GM12872 (cell line): ENCODE measurements around the gene MYO15A.

Experiments
- TF ChIP-seq, protein P1 (sequence below): IDR thresholded peaks from 3 replicates; pipeline ENCODE4 v1.5.1; 2011; ENCODE audit warnings: low read depth, mild to moderate bottlenecking, low read length, moderate library complexity; ENCODE audit not compliant: insufficient read depth

The MYO15A gene, protein sequence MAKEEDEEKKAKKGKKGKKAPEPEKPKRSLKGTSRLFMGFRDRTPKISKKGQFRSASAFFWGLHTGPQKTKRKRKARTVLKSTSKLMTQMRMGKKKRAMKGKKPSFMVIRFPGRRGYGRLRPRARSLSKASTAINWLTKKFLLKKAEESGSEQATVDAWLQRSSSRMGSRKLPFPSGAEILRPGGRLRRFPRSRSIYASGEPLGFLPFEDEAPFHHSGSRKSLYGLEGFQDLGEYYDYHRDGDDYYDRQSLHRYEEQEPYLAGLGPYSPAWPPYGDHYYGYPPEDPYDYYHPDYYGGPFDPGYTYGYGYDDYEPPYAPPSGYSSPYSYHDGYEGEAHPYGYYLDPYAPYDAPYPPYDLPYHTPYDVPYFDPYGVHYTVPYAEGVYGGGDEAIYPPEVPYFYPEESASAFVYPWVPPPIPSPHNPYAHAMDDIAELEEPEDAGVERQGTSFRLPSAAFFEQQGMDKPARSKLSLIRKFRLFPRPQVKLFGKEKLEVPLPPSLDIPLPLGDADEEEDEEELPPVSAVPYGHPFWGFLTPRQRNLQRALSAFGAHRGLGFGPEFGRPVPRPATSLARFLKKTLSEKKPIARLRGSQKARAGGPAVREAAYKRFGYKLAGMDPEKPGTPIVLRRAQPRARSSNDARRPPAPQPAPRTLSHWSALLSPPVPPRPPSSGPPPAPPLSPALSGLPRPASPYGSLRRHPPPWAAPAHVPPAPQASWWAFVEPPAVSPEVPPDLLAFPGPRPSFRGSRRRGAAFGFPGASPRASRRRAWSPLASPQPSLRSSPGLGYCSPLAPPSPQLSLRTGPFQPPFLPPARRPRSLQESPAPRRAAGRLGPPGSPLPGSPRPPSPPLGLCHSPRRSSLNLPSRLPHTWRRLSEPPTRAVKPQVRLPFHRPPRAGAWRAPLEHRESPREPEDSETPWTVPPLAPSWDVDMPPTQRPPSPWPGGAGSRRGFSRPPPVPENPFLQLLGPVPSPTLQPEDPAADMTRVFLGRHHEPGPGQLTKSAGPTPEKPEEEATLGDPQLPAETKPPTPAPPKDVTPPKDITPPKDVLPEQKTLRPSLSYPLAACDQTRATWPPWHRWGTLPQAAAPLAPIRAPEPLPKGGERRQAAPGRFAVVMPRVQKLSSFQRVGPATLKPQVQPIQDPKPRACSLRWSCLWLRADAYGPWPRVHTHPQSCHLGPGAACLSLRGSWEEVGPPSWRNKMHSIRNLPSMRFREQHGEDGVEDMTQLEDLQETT (N-terminal part only)

DNA sequence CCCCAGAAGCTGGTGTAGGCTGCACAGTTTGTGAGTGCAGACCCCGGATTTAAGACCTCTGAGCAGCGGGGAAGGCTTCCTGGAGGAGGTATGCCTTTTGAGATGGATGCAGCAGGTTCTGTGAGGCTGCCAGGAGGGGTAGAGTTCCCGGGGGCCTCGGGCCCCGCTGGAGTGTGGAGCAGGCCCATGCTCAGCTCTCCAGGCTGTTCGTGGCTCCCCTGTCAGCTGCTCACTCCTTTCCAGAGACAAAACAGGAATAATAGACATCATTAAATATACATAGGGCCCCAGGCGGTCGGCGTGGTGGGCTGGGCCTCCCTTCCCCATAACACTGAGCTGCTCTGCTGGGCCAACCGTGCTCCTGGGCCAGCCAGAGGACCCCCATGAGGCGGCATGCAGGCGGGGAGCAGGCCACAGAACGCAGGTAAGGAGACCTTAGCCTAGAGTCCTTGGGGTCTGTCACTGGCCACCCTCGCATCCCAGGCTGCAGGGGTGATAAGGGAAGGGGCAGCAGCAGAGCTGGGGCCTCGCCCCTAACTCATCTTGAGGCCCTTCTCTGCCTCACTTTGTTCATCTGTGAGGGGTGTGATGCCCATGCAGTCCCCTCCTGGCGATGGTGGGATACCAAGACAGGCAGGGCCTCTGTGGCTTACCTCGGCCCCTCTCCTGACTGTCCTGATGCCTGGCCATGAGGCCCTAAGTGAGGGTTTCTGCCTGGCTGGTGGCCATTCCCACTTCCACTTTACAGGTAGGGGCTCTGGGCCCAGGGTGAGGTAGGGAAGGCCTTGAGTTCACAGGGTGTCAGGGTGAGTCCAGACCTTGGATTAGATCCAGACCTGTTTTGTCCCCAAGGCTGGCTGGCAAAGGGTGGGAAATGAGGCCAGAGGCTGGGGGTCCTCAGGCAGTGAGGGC lies at the start of gene MYO15A:
MYO15A (plus strand) TSS at position 356 of the 912 bp plus-strand sequence. CDS start 10,045 bp downstream, outside the sequence.
- TF ChIP-seq, protein P1, sequence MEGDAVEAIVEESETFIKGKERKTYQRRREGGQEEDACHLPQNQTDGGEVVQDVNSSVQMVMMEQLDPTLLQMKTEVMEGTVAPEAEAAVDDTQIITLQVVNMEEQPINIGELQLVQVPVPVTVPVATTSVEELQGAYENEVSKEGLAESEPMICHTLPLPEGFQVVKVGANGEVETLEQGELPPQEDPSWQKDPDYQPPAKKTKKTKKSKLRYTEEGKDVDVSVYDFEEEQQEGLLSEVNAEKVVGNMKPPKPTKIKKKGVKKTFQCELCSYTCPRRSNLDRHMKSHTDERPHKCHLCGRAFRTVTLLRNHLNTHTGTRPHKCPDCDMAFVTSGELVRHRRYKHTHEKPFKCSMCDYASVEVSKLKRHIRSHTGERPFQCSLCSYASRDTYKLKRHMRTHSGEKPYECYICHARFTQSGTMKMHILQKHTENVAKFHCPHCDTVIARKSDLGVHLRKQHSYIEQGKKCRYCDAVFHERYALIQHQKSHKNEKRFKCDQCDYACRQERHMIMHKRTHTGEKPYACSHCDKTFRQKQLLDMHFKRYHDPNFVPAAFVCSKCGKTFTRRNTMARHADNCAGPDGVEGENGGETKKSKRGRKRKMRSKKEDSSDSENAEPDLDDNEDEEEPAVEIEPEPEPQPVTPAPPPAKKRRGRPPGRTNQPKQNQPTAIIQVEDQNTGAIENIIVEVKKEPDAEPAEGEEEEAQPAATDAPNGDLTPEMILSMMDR = no peak

DNA sequence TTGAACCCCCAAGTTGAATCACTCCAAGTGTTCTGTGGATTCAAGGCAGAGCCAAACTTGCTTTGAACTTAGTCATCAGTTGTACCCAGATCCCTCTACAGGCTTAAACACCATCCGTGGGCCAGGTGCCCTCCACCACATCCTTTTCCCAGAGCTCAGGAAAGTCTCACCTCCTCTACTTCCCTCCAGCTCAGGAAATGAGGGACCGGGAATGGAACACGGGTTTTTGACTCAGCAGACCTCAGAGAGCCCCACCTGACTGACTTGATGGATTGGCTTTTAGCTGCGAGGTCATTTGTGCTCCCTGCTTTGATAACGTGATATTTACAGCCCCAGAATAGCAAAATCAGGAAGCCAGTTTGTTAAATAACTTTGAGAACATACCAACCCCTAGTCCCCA lies 49.3 kb upstream of the MYO15A start:
- TF ChIP-seq, protein P1 = no peak

DNA sequence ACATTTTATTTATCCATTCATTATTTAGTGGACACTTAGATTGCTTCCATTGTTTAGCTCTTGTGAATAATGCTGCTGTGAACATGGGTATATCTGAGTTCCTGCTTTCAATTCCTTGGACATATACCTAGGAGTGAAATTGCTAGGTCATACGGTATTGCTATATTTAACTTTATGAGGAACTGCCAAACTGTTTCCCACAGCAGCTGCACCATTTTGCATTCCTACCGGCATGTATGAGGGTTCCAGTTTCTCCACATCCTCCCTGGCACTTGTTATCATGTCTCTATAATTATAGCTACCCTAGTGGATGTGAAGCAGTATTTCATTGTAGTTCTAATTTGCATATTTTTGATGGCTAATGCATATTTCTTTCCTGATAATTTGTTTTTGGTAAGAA lies 44.5 kb upstream of the MYO15A start:
- TF ChIP-seq, protein P1 = no peak

DNA sequence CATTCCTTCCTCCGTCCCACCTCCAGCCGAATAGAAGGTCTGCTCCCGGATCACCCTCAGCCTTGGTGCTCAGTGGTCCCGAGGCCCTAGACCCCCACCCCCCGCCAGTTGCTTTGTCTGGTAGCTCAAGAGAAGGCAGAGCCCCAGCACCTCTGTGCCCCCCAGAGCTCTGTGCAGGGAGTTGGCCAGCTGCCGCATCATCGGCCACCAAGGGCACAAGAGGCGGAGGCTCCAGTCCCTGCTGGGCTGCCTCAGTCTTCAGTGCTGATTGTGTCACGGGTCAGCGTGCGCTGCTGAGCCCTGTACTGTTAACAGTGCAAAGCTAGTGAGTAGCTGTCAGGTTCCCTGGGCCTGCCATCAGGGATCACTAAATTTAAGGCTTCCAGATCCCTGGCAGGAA lies 43.0 kb upstream of the MYO15A start:
- TF ChIP-seq, protein P1 = no peak

DNA sequence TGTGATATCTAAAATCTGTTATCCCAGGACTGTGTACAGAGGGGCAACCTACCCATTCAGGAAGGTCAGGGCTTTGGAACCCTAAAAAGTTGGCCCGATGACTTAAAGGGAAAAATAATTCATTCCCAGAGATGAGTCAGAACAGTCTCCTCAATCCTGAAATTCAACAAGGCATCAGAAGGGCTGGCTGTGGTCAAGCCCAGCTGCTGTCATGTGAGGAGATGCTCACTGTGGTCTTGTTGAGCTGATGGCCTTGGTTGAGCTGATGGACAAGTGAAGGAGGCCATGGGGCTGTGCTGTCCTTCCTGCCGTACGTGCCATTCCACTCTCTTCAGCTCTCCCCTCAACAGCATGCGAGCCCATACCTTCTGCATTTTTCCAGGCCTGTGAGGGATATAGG lies 41.7 kb upstream of the MYO15A start:
- TF ChIP-seq, protein P1 = no peak

DNA sequence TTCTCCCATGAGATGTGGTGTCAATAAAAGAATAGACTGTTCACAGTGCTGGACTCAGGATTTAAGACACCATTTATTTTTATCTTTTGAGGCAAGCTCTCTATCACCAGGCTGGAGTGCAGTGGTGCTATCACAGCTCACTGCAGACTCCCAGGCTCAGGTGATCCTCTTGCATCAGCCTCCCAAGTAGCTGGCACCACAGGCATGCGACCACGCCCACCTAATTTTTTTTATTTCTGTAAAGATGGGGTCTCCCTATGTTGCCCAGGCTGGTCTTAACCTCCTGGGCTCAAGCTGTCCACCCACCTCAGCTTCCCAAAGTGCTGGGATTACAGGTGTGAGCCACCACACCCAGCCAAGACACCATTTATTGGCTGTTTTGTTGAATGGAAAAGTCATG lies 39.5 kb upstream of the MYO15A start:
- TF ChIP-seq, protein P1 = no peak
